SU-DHL-6 (cell line): Measurements from ENCODE around the gene CMSS1.

Source experiments
- H2AFZ ChIP-seq: fragments of 200-600 bp; sonication (generic); 2 replicates; pipeline ENCODE4 v1.6.1; 2014; ENCODE audit warnings: low read depth, mild to moderate bottlenecking, moderate library complexity, mixed read lengths, antibody characterized with exemption, low read length; ENCODE audit not compliant: severe bottlenecking
- H3F3A ChIP-seq: fragments of 200-600 bp; shearing (Covaris generic); 2 replicates; pipeline ENCODE4 v1.6.0; 2016; ENCODE audit warnings: antibody characterized with exemption, mild to moderate bottlenecking; ENCODE audit not compliant: insufficient read depth
- H3K27ac ChIP-seq: fragments of 200-600 bp; sonication (generic); 2 replicates; pipeline ENCODE4 v1.5.1; 2016; ENCODE audit warnings: low read depth, mild to moderate bottlenecking, low read length, moderate library complexity, mixed read lengths
- H3K27me3 ChIP-seq: fragments of 200-600 bp; sonication (generic), shearing (Covaris generic); 2 replicates; pipeline ENCODE4 v1.6.0; 2014; ENCODE audit warnings: mild to moderate bottlenecking, low read length
- H3K36me3 ChIP-seq: fragments of 200-600 bp; sonication (generic); 2 replicates; pipeline ENCODE4 v1.6.1; 2014; ENCODE audit warnings: mild to moderate bottlenecking, low read length, mixed read lengths
- H3K4me2 ChIP-seq: fragments of 300-600, 200-600 bp; shearing (Covaris generic), sonication (generic); 2 replicates; pipeline ENCODE4 v1.6.0; 2014; ENCODE audit warnings: low read length, low read depth, mild to moderate bottlenecking; ENCODE audit not compliant: poor library complexity, severe bottlenecking
- H3K4me3 ChIP-seq: fragments of 200-600 bp; sonication (generic); 2 replicates; pipeline ENCODE4 v1.5.1; 2014; ENCODE audit warnings: antibody characterized with exemption, low read length, mild to moderate bottlenecking, mixed read lengths; ENCODE audit not compliant: insufficient read depth, poor library complexity, severe bottlenecking
- H3K79me2 ChIP-seq: fragments of 200-600 bp; sonication (generic); 2 replicates; pipeline ENCODE4 v1.6.1; 2014; ENCODE audit warnings: mild to moderate bottlenecking, low read length, moderate library complexity; ENCODE audit not compliant: insufficient read depth
- H3K9ac ChIP-seq: fragments of 200-600 bp; sonication (generic); 2 replicates; pipeline ENCODE4 v1.7.0; 2014; ENCODE audit warnings: mild to moderate bottlenecking, low read length
- H3K9me2 ChIP-seq: fragments of 200-600 bp; sonication (generic); replicated peaks from 2 replicates; pipeline ENCODE4 v1.6.1; 2014; ENCODE audit warnings: low read length; ENCODE audit not compliant: insufficient read depth
- H3K9me3 ChIP-seq: fragments of 200-600 bp; sonication (generic); 2 replicates; pipeline ENCODE4 v1.6.1; 2014; ENCODE audit warnings: low read length, mixed read lengths; ENCODE audit not compliant: insufficient read depth
- H4K20me1 ChIP-seq: fragments of 200-600 bp; sonication (generic); 2 replicates; pipeline ENCODE4 v1.6.1; 2014; ENCODE audit warnings: low read depth, mild to moderate bottlenecking, antibody characterized with exemption, low read length, moderate library complexity, mixed read lengths
- EZH2phosphoT487 ChIP-seq: fragments of 200-600 bp; sonication (generic), shearing (Covaris generic); conservative IDR thresholded peaks from 2 replicates; pipeline ENCODE4 v1.6.1; 2018; ENCODE audit warnings: mild to moderate bottlenecking, antibody characterized with exemption, low read length, moderate library complexity, mixed read lengths
- TF ChIP-seq, protein P1 (sequence below): fragments of 200-600 bp; sonication (generic); IDR thresholded peaks from one replicate; pipeline ENCODE4 v1.5.1; 2017; ENCODE audit warnings: antibody characterized with exemption, mild to moderate bottlenecking, low read length, moderate library complexity; ENCODE audit not compliant: insufficient read depth, poor library complexity, severe bottlenecking

Gene CMSS1

DNA sequence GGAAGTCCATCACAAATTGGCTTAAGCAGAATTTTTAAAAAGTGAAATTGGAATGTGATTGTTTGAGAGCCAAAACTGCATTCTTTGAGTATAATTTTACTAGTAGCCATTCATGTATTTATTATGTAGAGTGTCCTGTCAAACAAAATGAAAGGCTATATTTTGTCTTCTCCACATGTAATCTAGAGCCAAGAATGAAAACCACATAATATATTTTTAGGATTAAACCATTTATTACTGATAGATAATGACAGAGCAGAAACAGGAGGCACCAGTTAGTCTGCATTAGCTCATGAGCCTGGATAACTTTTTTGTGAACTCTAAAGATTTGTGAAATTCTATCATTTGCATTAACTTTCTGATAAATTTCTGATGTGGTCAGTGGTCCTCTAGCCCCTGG lies 166.5 kb downstream of the CMSS1 start:
- no peak overlapping the region for H3K4me2 ChIP-seq
- H3K36me3 ChIP-seq, result no peaks in the 10 kb centered on the region
- no peaks in the 10 kb centered on the region for H3K79me2 ChIP-seq
- TF ChIP-seq EZH2phosphoT487, result no peak
- TF ChIP-seq, protein P1, sequence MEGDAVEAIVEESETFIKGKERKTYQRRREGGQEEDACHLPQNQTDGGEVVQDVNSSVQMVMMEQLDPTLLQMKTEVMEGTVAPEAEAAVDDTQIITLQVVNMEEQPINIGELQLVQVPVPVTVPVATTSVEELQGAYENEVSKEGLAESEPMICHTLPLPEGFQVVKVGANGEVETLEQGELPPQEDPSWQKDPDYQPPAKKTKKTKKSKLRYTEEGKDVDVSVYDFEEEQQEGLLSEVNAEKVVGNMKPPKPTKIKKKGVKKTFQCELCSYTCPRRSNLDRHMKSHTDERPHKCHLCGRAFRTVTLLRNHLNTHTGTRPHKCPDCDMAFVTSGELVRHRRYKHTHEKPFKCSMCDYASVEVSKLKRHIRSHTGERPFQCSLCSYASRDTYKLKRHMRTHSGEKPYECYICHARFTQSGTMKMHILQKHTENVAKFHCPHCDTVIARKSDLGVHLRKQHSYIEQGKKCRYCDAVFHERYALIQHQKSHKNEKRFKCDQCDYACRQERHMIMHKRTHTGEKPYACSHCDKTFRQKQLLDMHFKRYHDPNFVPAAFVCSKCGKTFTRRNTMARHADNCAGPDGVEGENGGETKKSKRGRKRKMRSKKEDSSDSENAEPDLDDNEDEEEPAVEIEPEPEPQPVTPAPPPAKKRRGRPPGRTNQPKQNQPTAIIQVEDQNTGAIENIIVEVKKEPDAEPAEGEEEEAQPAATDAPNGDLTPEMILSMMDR, result no peak
- no peaks in the 10 kb centered on the region for H3K9me2 ChIP-seq
- H3K27ac ChIP-seq, result no peak overlapping the region
- no peak overlapping the region for H3K4me3 ChIP-seq
- 0 out of 2 replicates have a peak, but pooled peaks cover 4% of the 10 kb centered on the region for H3F3A ChIP-seq
- H3K9ac ChIP-seq, result no peak overlapping the region
- H4K20me1 ChIP-seq, result no peaks in the 10 kb centered on the region
- no peaks in the 10 kb centered on the region for H3K9me3 ChIP-seq
- no peak overlapping the region for H2AFZ ChIP-seq
- no peaks in the 10 kb centered on the region for H3K27me3 ChIP-seq

DNA sequence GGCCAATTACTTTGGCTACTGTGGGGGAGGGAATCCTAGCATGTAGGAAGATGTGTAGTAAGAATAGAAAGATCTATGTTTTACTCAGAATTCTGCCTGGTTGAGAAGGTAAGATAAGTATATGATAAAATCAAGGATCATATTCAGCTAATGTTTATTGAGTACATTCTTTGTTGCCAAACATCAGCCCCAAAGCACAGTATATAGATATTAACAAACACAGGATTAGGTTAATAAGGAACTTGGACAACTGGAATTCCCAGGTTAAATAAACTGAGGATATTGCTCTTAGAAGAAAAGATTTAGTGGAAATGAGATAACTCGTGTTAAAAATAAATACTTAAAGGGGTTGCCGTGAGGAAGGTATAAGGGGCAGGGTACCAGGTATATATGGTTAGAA lies 167.0 kb downstream of the CMSS1 start:
- no peak overlapping the region for H3K9ac ChIP-seq
- H3F3A ChIP-seq, result 0 out of 2 replicates have a peak, but pooled peaks cover under 1% of the 10 kb centered on the region
- H3K4me2 ChIP-seq, result no peak overlapping the region
- no peaks in the 10 kb centered on the region for H3K9me2 ChIP-seq
- no peak overlapping the region for H3K27ac ChIP-seq
- no peaks in the 10 kb centered on the region for H4K20me1 ChIP-seq
- no peaks in the 10 kb centered on the region for H3K79me2 ChIP-seq
- TF ChIP-seq, protein P1, result no peak
- TF ChIP-seq EZH2phosphoT487, result no peak
- no peaks in the 10 kb centered on the region for H3K9me3 ChIP-seq
- H3K27me3 ChIP-seq, result no peaks in the 10 kb centered on the region
- H3K4me3 ChIP-seq, result no peak overlapping the region
- no peaks in the 10 kb centered on the region for H3K36me3 ChIP-seq
- no peak overlapping the region for H2AFZ ChIP-seq

DNA sequence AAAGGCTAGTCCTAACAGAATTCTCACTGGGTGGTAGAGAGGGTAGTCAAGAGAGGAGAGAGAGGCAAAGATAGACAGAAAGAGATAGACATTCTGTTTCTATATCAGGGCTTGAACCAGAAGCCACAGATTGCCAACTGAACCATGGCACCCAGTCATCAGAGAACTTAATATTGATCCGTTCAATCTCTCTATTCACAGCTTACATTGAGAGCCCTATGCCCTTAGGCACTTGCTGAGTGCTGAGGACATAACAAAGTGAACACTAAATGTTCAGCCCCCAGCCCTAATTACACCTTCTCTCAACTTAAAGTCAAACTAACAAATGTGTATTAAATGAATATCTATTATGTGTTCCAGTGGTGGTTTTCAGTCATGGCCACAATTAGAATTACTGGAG lies 172.5 kb downstream of the CMSS1 start:
- TF ChIP-seq EZH2phosphoT487, result no peak
- TF ChIP-seq, protein P1, result no peak
- no peaks in the 10 kb centered on the region for H3F3A ChIP-seq
- peaks cover 12% of the 10 kb centered on the region for H3K79me2 ChIP-seq
- no peaks in the 10 kb centered on the region for H3K36me3 ChIP-seq
- H3K9me2 ChIP-seq, result no peaks in the 10 kb centered on the region
- no peaks in the 10 kb centered on the region for H3K27me3 ChIP-seq
- H3K4me2 ChIP-seq, result no peak overlapping the region
- H3K9me3 ChIP-seq, result peaks cover 8% of the 10 kb centered on the region; the same call in 1 of the 2 replicates
- H3K9ac ChIP-seq, result no peak overlapping the region
- no peak overlapping the region for H3K4me3 ChIP-seq
- no peak overlapping the region for H3K27ac ChIP-seq
- no peak overlapping the region for H2AFZ ChIP-seq
- H4K20me1 ChIP-seq, result no peaks in the 10 kb centered on the region

DNA sequence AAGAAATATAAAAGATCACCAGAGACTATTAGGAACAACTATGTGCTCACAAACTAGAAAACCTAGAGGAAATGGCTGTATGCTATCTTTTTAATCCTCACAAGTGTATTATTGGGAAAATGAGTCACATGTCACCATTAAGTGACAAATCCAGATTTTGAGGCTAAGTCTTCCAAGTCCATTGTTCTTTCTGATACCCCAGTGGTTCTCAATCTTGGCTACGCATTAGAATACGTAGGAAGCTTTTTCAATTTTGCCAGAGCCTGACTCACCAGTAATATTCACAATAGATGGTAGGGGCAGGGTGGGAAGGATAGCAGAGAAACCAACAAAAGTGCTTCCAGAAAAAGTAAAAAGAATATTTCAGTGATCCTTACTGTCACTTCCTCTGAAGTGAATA lies 179.6 kb downstream of the CMSS1 start:
- no peaks in the 10 kb centered on the region for H3K27me3 ChIP-seq
- H3K27ac ChIP-seq, result no peak overlapping the region
- H3K79me2 ChIP-seq, result peaks cover 12% of the 10 kb centered on the region
- no peak overlapping the region for H3K4me3 ChIP-seq
- H3F3A ChIP-seq, result no peaks in the 10 kb centered on the region
- no peak overlapping the region for H3K9ac ChIP-seq
- no peaks in the 10 kb centered on the region for H3K9me2 ChIP-seq
- no peak overlapping the region for H3K4me2 ChIP-seq
- TF ChIP-seq, protein P1, result no peak
- TF ChIP-seq EZH2phosphoT487, result no peak
- no peak overlapping the region for H2AFZ ChIP-seq
- H3K9me3 ChIP-seq, result peaks cover 8% of the 10 kb centered on the region; the same call in 1 of the 2 replicates
- no peaks in the 10 kb centered on the region for H4K20me1 ChIP-seq
- no peaks in the 10 kb centered on the region for H3K36me3 ChIP-seq
